Fibroblast of skin of left biceps (primary cell): ENCODE results near the gene PGF.
"Not testable (repeated sequence)": the region's sequence is repeated elsewhere in the genome, so short reads cannot be mapped to it uniquely, and the experiment has no call there.

ENCODE experiments used
- DNase-seq, 2 experiments: peaks; one replicate each; pipeline ENCODE4 v3.0.0-alpha.2; 2013; ENCODE audit warnings: low read depth in 2 of 2

The PGF gene

DNA sequence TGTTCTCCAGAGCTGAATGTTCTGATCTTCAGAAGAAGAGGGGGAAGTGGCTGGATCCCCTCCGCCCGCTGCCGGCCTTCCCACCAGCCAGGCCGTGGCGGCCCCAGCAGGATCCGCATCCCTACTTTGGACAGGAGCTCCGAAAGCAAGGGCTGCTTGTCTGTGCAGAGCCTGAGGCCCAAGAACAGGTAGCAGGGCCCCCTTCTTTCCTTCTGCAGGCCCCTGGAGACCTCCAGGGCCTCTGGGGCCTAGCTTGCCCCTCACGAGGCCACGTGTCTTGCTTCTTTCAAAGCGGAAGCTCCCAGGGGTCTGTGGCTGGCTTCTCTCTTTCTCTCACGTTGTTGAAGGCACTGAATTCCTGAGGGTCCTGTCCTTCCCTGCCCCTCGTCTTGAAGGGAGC is 13.2 kb downstream of the PGF start:
- no peak for DNase-seq

DNA sequence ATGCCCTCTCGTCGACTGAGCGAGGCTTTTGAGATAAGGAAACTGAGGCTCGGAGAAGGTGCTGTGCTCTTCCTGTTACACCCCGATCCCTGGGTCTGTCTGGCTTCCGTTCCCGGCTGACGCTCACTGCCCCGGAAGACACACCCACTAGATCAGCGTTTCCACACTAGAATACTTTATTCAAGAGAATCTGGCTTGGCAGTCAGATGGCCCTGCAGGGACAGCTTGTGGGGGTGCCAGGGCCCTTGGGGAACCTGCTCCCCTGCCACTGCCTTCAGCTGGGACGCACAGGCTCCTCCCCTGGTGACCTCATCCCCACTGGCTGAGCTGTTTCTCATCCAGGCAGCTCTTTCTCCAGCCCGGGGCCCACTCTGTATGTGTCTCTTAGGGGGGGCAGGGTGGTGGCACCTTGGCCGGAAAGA is 13.7 kb downstream of the PGF start:
- DNase-seq, result no peak

DNA sequence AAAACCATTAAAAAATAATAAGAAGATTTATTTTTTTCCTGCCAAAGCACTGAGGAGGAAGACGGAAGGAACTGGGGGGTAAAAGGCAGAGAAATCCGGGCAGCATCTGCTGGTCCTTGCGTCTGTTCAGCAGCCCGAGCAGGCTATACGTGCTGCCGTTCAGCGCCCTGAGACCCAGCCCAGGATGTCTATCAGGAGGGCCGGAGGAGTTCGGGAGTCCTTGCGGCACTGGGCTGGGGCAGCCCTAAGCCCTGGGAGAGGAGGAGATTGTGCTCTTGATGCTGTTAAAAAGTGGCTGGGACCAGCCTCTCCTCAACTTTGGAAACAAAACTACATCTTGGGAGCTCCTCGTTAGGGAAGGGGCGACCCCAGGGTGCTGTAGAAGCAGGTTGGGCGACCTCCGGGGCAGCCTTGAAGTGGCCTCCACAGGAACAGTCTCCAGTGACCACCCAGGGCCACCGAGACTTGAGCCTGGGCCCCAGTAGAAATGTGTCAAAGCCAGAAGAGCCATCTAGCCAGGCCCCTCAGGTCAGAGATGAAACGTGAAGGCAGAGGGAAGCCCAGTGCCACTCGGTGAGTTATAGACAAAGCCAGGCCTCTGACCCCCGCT is 14.3 kb downstream of the PGF start:
- no peak for DNase-seq

GRCh38 chr14:74938531-74939495 is 16.6 kb downstream of the PGF start:
- DNase-seq, result no peak

GRCh38 chr14:74937171-74937570 is 18.2 kb downstream of the PGF start:
- DNase-seq, result no peak

GRCh38 chr14:74936731-74937130 is 18.7 kb downstream of the PGF start:
- no peak for DNase-seq

DNA sequence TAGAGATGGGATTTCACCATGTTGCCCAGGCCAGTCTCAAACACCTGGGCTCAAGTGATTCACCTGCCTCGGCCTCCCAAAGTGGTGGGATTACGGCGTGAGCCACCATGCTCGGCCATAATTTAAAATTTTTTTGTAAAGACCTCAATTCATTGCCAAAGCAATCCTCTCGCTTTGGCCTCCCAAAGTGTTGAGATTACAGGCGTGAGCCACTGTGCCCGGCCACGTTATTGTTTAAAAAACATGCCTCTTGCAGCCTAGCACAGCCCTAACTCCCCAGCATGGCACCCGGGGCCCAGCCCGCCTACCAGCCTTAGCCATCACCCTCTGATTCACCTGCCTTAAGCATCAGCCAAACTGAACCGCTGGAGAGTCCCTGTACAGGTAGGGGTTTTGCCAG is 19.2 kb downstream of the PGF start:
- DNase-seq, result no peak

DNA sequence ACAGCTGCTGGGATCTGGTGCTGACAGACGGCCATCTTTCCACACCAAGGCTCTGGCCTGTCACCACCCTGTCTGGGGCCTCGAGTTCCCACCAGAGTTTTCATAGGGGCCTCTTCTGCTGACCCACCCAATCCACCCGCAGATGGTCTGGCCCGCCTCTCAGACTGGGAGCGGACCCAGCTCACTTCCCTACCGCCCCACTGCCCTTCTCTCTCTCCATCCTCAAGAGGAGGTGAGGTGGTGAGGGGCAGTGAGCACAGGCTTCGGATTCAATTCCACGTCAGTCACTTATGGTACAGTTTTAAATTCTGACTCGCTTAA is 20.1 kb downstream of the PGF start:
- DNase-seq, result no peak

DNA sequence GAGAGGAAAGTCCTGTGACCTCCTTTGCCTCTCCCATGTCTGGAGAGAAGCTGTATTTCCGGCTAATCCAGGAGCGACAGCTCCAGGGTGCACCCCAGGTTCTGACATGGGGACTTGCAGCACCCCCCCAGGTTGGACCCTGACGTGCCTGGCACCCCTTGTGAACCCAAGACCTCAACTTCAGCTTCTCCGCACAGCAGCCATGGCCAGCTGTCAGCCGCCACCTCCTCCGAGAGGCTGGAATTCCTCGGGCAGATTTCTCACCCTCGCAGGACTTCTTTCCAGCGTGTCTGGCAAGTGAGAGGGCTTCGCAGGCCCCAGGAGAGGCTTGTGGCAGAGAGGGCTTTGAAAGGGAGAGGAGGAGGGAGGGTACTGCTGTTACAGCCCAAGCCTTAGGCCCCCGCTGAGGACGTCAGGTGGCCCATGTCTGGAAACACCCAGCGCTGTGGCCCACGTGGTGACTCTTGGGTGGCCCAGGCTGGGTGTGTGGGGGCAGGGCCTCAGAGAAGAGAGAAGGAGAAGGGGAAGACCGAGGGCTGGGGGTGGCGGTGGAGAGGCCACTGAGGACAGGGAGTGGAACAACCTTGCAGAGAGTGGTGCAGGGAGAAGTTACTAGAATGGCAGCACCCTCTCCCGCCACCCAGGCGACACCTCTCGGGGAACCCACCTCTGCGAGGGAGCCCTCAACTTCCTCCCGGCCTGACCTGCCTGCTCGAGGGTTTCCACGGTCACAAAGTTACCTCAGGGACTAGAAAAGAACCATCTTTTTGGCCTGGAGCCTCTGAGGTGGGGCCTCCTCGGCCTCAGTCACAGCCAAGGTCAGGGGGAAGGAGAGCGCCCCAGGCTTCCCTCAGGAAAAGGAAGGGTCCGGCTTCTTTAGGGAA is 20.7 kb downstream of the PGF start:
- no peak for DNase-seq

DNA sequence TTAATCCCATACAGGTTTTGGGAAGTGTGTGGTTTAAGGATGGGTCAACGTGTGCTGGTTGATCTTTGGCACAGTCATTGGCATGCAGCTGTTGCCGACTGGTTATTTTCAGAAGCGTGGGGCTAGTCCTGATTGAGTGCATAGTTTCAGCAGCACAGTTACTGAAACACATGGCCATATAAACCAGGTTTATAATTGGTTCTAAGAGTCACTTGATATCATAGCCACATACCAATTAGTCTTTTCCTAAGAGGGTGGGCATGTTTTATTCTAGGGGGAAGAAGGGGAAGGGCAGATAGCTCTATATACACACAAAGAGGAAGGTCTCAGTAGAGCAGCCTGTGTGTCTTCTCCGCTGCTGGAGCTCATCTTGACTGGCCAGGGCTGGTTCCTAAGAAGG is 21.4 kb downstream of the PGF start:
- DNase-seq, result no peak

DNA sequence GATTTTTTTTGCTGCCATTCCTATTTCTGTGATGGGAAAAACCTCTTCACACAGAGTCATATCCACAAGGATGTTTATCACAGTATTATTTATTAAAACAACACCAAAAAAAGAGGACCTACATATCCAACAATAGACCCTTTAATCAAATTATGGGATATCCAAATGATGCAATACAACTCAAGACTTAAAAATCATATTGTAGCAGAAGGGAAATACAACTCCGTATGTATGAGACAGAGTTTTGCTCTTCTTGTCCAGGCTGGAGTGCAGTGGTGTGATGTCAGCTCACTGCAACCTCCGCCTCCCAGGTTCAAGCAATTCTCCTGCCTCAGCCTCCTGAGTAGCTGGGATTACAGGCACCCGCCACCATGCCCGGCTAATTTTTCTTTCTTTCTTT is 22.5 kb downstream of the PGF start:
- not testable (repeated sequence) for DNase-seq

GRCh38 chr14:74932401-74932901 is 22.9 kb downstream of the PGF start:
- no peak for DNase-seq

DNA sequence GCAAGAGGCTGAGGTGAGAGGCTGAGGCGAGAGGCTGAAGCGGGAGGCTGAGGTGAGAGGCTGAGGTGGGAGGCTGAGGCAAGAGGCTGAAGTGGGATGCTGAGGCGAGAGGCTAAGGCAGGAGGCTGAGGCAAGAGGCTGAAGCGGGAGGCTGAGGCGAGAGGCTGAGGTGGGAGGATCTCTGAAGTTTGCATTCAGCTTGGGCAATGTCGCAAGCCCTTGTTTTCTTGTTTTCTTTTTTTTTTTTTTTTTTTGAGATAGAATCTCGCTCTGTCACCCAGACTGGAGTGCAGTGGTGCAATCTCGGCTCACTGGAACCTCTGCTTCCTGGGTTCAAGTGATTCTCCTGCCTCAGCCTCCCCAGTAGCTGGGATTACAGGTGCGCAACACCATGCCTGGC is 23.7 kb downstream of the PGF start:
- not testable (repeated sequence) for DNase-seq

DNA sequence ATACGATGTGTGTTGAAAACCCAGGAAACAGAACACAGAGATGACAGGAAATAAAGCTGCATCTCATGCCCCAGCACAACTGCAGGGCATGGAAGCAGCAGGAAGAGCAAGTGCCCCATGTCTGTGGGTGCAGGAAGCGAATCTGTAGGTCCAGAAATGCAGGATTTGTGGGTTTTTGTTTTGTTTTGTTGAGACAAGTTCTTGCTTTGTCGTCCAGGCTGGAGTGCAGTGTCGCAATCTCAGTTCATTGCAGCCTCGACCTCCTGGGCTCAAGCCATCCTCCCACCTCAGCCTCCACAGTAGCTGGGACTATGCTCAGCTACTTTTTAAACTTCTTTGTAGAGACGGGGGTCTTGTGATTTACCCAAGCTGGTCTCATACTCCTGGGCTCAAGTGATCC is 26.2 kb downstream of the PGF start:
- DNase-seq, result no peak

DNA sequence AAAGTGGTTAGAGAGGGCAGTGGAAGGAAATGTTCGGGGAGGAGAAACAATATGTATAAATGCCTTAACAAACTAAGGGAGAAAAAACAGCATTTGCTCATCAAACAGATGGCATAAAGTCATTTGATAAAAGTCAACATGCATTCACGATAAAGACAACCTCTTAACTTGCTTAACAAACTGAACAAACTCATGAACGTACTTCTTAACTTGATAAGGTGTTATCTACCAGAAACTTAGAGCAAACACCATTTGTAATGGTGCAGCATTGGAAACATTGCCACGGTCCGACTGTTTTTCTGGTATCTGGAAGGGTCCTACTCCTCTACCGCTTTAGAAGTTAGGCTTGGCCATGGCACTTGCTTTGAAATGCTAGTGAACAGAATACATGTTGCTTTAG is 28.2 kb downstream of the PGF start:
- DNase-seq, result no peak

DNA sequence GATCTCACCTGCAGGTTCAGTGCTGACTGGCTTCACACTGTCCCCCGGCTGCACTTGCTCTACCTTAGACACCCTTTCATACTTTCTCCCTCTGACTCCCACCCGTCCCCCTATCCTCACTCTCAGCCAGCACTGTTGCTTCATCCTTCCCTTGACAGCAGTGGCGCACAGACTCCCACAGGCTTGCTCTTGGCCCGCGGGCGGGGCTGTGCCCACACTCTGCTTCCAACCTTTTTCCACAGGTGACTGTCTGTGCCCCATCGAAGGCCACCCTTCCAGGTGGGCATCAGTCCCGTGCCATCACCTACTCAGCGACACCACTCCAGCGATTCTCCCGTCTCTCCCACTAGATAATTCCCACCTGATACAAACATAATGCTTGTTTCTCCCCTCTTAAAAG is 31.3 kb downstream of the PGF start:
- DNase-seq, result no peak

DNA sequence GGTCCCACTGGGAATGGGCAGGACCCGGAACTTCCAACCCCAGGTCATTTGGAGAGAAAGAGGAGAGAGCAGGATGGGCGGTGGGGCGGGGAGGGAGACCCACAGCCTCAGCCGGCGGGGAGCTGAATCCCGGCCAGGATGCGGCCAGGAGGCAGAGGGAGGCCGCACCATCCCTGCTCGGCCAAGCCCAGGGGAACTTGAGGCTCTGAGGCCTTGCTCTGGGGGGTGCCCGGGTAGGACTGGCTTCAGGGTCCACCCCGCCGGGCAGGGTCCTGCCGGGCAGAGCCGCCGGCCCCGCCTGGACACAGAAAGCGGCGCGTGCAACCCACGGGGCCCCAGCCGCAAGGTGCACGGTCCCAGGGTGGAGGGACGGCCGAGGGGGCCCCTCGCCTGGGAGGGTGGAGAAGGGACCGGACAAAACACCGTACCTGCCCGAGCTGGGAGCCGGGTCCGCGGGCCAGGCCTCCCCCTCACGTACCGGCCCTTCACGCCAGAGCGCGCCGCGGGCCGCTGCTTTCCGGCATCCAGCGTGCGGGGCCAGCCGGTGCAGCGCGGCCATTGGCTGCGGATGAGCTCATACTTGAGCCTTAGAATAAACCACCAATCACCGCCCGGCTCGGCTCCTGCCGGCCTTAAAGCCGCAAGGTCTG is 32.5 kb downstream of the PGF start, which contains the start of gene RPS6KL1:
Gene RPS6KL1 (minus strand): TSS at position 509 of the 650 bp plus-strand sequence. CDS start 1,719 bp downstream, outside the sequence.
- no peak for DNase-seq

- no peak for DNase-seq
These were observed 33.2 kb downstream of the PGF start for GRCh38 chr14:74921987-74922751.

DNA sequence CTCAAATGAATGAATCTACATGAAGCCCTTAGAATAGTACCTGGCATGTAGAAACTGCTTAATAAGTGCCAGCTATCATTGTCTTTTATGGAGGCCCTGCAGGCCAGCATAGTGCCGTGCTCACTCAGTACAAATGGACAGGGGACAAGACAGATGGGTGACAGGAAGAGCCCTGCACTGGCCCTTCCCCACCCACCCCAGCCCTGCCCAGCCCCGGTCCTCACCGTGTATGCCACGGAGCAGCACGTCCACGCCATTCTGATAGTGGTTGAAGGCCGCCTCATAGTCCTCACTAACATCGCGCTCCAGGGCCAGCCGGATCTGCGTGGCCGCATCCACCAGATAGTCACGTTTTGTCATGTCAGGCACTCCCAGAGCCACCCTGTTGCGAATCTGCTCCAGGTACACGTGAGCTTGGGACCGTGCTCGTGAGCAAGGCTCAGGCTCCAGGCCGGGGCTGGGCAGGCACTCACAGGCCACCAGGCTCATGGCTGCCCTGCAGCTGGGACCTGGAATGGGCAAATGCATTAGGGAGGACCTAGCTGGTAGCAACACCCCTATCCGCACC is 34.3 kb downstream of the PGF start:
- DNase-seq, result no peak

- DNase-seq, result no peak
These were observed 35.1 kb downstream of the PGF start for GRCh38 chr14:74920281-74920680.
